ENCODE data around the gene VTI1A.
"Not testable (repeated sequence)": the region's sequence is repeated elsewhere in the genome, so short reads cannot be mapped to it uniquely, and the experiment has no call there.

Gene VTI1A

GRCh38 chr10:112454910-112455779 lies 8.1 kb downstream of the VTI1A start:
- no peak for DNase-seq (ENCODE audit: low read depth)

GRCh38 chr10:112456533-112456932 lies 9.5 kb downstream of the VTI1A start:
- no peak for DNase-seq (ENCODE audit: low read depth)

GRCh38 chr10:112460366-112460765 lies 13.4 kb downstream of the VTI1A start:
- no peak for DNase-seq (ENCODE audit: low read depth)

- no peak for DNase-seq (ENCODE audit: low read depth)
Measured at GRCh38 chr10:112461029-112461887, 14.2 kb downstream of the VTI1A start.

- DNase-seq (ENCODE audit: low read depth) = not testable (repeated sequence)
Measured at GRCh38 chr10:112464074-112464473, 17.1 kb downstream of the VTI1A start.

GRCh38 chr10:112465299-112465883 lies 18.4 kb downstream of the VTI1A start:
- DNase-seq (ENCODE audit: low read depth) = no peak

GRCh38 chr10:112466802-112467201 lies 19.8 kb downstream of the VTI1A start:
- no peak for DNase-seq (ENCODE audit: low read depth)

GRCh38 chr10:112467541-112468075 lies 20.6 kb downstream of the VTI1A start:
- DNase-seq (ENCODE audit: low read depth) = no peak

- no peak for DNase-seq (ENCODE audit: low read depth)
Measured at GRCh38 chr10:112471878-112472487, 25.0 kb downstream of the VTI1A start.

GRCh38 chr10:112475575-112476218 lies 28.7 kb downstream of the VTI1A start:
- no peak for DNase-seq (ENCODE audit: low read depth)

GRCh38 chr10:112481602-112482001 lies 34.6 kb downstream of the VTI1A start:
- DNase-seq (ENCODE audit: low read depth) = no peak

- DNase-seq (ENCODE audit: low read depth) = no peak
Measured at GRCh38 chr10:112484399-112484798, 37.4 kb downstream of the VTI1A start.

- no peak for DNase-seq (ENCODE audit: low read depth)
Measured at GRCh38 chr10:112487964-112488363, 40.9 kb downstream of the VTI1A start.

- no peak for DNase-seq (ENCODE audit: low read depth)
Measured at GRCh38 chr10:112490545-112490944, 43.5 kb downstream of the VTI1A start.

- DNase-seq (ENCODE audit: low read depth) = no peak
Measured at GRCh38 chr10:112491144-112491543, 44.1 kb downstream of the VTI1A start.

- DNase-seq (ENCODE audit: low read depth) = no peak
Measured at GRCh38 chr10:112492736-112493135, 45.7 kb downstream of the VTI1A start.

GRCh38 chr10:112497347-112497950 lies 50.4 kb downstream of the VTI1A start:
- DNase-seq (ENCODE audit: low read depth) = no peak

- no peak for DNase-seq (ENCODE audit: low read depth)
Measured at GRCh38 chr10:112498806-112499205, 51.8 kb downstream of the VTI1A start.

- DNase-seq (ENCODE audit: low read depth) = not testable (repeated sequence)
Measured at GRCh38 chr10:112499985-112500384, 53.0 kb downstream of the VTI1A start.

- DNase-seq (ENCODE audit: low read depth) = no peak
Measured at GRCh38 chr10:112502536-112502935, 55.5 kb downstream of the VTI1A start.

GRCh38 chr10:112503643-112504042 lies 56.6 kb downstream of the VTI1A start:
- DNase-seq (ENCODE audit: low read depth) = no peak

Data from stimulated activated CD4-positive, alpha-beta T cell treated with anti-CD3 and anti-CD28 coated beads, Interleukin-2, amount 100 ng/mL, for 4 hours (primary cell).